GM23248 (cell line): ENCODE data around the gene SCYL2.
"Not testable (repeated sequence)": the region's sequence is repeated elsewhere in the genome, so short reads cannot be mapped to it uniquely, and the experiment has no call there.

Source experiments
- EZH2 ChIP-seq: fragments of 200-600 bp; sonication (generic); IDR thresholded peaks from 2 replicates; pipeline ENCODE4 v1.6.1; 2018; ENCODE audit warnings: antibody characterized with exemption, mild to moderate bottlenecking; ENCODE audit not compliant: insufficient read depth, poor library complexity, severe bottlenecking
- EZH2phosphoT487 ChIP-seq: fragments of 200-600 bp; sonication (generic); IDR thresholded peaks from 2 replicates; pipeline ENCODE4 v1.6.1; 2018; ENCODE audit warnings: antibody characterized with exemption, moderate library complexity, mild to moderate bottlenecking, low read depth; ENCODE audit not compliant: insufficient read depth

GRCh38 chr12:100308138-100308537, 41.2 kb downstream of the SCYL2 start:
- TF ChIP-seq EZH2phosphoT487, EZH2: not testable (repeated sequence)
